Neural crest cell (in vitro differentiated cells): ENCODE data around the gene EID2. TPM values are rescaled to one million over a fixed set of nuclear protein-coding genes. Genes with fewer than 3 reads are reported as not detected.

Experiments used
- DNase-seq: peaks from one replicate; pipeline ENCODE4 v3.0.0; 2021; ENCODE audit warnings: low read depth, mixed read lengths, low spot score
- H3K27ac Mint-ChIP-seq: one replicate; pipeline ENCODE4 v1.8.0; 2021; ENCODE audit warnings: mild to moderate bottlenecking, mixed read lengths; ENCODE audit not compliant: unreplicated experiment
- H3K27me3 Mint-ChIP-seq: 2 replicates; pipeline ENCODE4 v1.8.0; 2021; ENCODE audit warnings: low read depth, mild to moderate bottlenecking, mixed read lengths
- H3K36me3 Mint-ChIP-seq: 2 replicates; pipeline ENCODE4 v1.8.0; 2021; ENCODE audit warnings: low read depth, mild to moderate bottlenecking, mixed read lengths
- H3K4me1 Mint-ChIP-seq: 2 replicates; pipeline ENCODE4 v1.8.0; 2021; ENCODE audit warnings: mixed read lengths
- H3K4me3 Mint-ChIP-seq: one replicate; pipeline ENCODE4 v1.8.0; 2021; ENCODE audit warnings: mild to moderate bottlenecking, mixed read lengths
- H3K9me3 Mint-ChIP-seq: 2 replicates; pipeline ENCODE4 v1.8.0; 2021; ENCODE audit warnings: mixed read lengths
- CTCF ChIP-seq: fragments of 200-600 bp; sonication (generic); conservative IDR thresholded peaks from 2 replicates; pipeline ENCODE4 v1.5.0; 2021; ENCODE audit warnings: antibody characterized with exemption, mild to moderate bottlenecking
- total RNA-seq: library from RNA; stranded (reverse); gene quantifications from 2 replicates; pipeline ENCODE4 v1.2.1, GENCODE V29; 2021

Gene EID2
- total RNA-seq, 1 donor from 2014 or later: 28.0 TPM

GRCh38 chr19:39544911-39545310 is 5.0 kb upstream of the EID2 start:
- DNase-seq: no peak
- Mint-ChIP-seq H3K4me3 (no peak overlapping the region), H3K27ac (no peak overlapping the region), H3K36me3 (no peaks in the 10 kb centered on the region), H3K4me1 (peaks cover 20% of the 10 kb centered on the region), H3K27me3 (peaks cover 31% of the 10 kb centered on the region), H3K9me3 (no peaks in the 10 kb centered on the region)
- TF ChIP-seq CTCF: no peak

- Mint-ChIP-seq H3K27ac (no peak overlapping the region), H3K36me3 (no peaks in the 10 kb centered on the region), H3K27me3 (peaks cover 29% of the 10 kb centered on the region), H3K4me3 (no peak overlapping the region), H3K9me3 (no peaks in the 10 kb centered on the region), H3K4me1 (peaks cover 22% of the 10 kb centered on the region)
- TF ChIP-seq CTCF: no peak
- DNase-seq: no peak
Measured at GRCh38 chr19:39544226-39544903, 4.4 kb upstream of the EID2 start.

- H3K36me3 Mint-ChIP-seq: no peaks in the 10 kb centered on the region
- H3K4me3 Mint-ChIP-seq: no peak overlapping the region
- DNase-seq: no peak
- no peaks in the 10 kb centered on the region for H3K9me3 Mint-ChIP-seq
- no peak overlapping the region for H3K27ac Mint-ChIP-seq
- peaks cover 31% of the 10 kb centered on the region for H3K4me1 Mint-ChIP-seq
- TF ChIP-seq CTCF: no peak
- peaks cover 26% of the 10 kb centered on the region for H3K27me3 Mint-ChIP-seq
Measured at GRCh38 chr19:39543477-39543857, 3.5 kb upstream of the EID2 start.

GRCh38 chr19:39542206-39542605 is 2.2 kb upstream of the EID2 start:
- no peaks in the 10 kb centered on the region for H3K9me3 Mint-ChIP-seq
- H3K27me3 Mint-ChIP-seq: peaks cover 24% of the 10 kb centered on the region
- H3K4me3 Mint-ChIP-seq: peak overlapping the region; percentile 81
- H3K27ac Mint-ChIP-seq: no peak overlapping the region
- DNase-seq: no peak
- no peaks in the 10 kb centered on the region for H3K36me3 Mint-ChIP-seq
- H3K4me1 Mint-ChIP-seq: peaks cover 36% of the 10 kb centered on the region
- no peak for TF ChIP-seq CTCF

GRCh38 chr19:39540333-39540673 is 342 bp upstream of the EID2 start:
- Mint-ChIP-seq H3K4me3 (peak overlapping the region; percentile 97), H3K27me3 (peaks cover 12% of the 10 kb centered on the region), H3K36me3 (no peaks in the 10 kb centered on the region), H3K9me3 (no peaks in the 10 kb centered on the region), H3K27ac (no peak overlapping the region), H3K4me1 (peaks cover 44% of the 10 kb centered on the region)
- no peak for DNase-seq
- peak; percentile 5 for TF ChIP-seq CTCF
